GM19372 (cell line): ENCODE measurements around the gene SERPINA12.
"Not testable (repeated sequence)": the region's sequence is repeated elsewhere in the genome, so short reads cannot be mapped to it uniquely, and the experiment has no call there.

Source experiments
- ATAC-seq: cut with Tn5 transposase; IDR thresholded peaks from one replicate; pipeline ENCODE4 v1.9.1; 2021; ENCODE audit warnings: mild to moderate bottlenecking, low read depth, moderate library complexity; ENCODE audit not compliant: unreplicated experiment

The SERPINA12 gene

GRCh38 chr14:94494085-94494484, 15.2 kb downstream of the SERPINA12 start:
- ATAC-seq, result no peak

GRCh38 chr14:94491511-94491910, 17.8 kb downstream of the SERPINA12 start:
- ATAC-seq, result no peak

- ATAC-seq, result no peak
Measured at GRCh38 chr14:94489336-94489735, 19.9 kb downstream of the SERPINA12 start.

GRCh38 chr14:94486883-94487282, 22.4 kb downstream of the SERPINA12 start:
- ATAC-seq, result no peak

GRCh38 chr14:94485944-94486841, 23.1 kb downstream of the SERPINA12 start:
- peak; percentile 73 for ATAC-seq

- ATAC-seq, result no peak
Measured at GRCh38 chr14:94484481-94484880, 24.8 kb downstream of the SERPINA12 start.

- no peak for ATAC-seq
Measured at GRCh38 chr14:94483729-94484275, 25.5 kb downstream of the SERPINA12 start.

GRCh38 chr14:94483071-94483451, 26.2 kb downstream of the SERPINA12 start:
- ATAC-seq, result no peak

GRCh38 chr14:94482132-94483070, 26.9 kb downstream of the SERPINA12 start:
- not testable (repeated sequence) for ATAC-seq

GRCh38 chr14:94481468-94482131, 27.7 kb downstream of the SERPINA12 start:
- ATAC-seq, result no peak

- no peak for ATAC-seq
Measured at GRCh38 chr14:94480809-94481208, 28.5 kb downstream of the SERPINA12 start.

GRCh38 chr14:94478420-94478819, 30.8 kb downstream of the SERPINA12 start:
- no peak for ATAC-seq

GRCh38 chr14:94476023-94476422, 33.2 kb downstream of the SERPINA12 start, which contains the start of gene SERPINA9:
Gene SERPINA9, minus strand, starts transcription at chr14:94476197. Its CDS starts 6,357 bp downstream, at chr14:94469840.
- ATAC-seq, result no peak

- ATAC-seq, result no peak
Measured at GRCh38 chr14:94474581-94475031, 34.7 kb downstream of the SERPINA12 start.

GRCh38 chr14:94473666-94474410, 35.4 kb downstream of the SERPINA12 start:
- ATAC-seq, result no peak

GRCh38 chr14:94472842-94473241, 36.4 kb downstream of the SERPINA12 start:
- no peak for ATAC-seq

GRCh38 chr14:94471045-94471444, 38.2 kb downstream of the SERPINA12 start:
- no peak for ATAC-seq

GRCh38 chr14:94470311-94470710, 39.0 kb downstream of the SERPINA12 start:
- ATAC-seq, result no peak

- ATAC-seq, result no peak
Measured at GRCh38 chr14:94469261-94469660, 40.0 kb downstream of the SERPINA12 start.
